Urinary bladder (tissue), 4 donors: ENCODE data around the gene GGT5. TPM values are rescaled to one million over a fixed set of nuclear protein-coding genes. Genes with fewer than 3 reads are reported as not detected.
"Not testable (repeated sequence)": the region's sequence is repeated elsewhere in the genome, so short reads cannot be mapped to it uniquely, and the experiment has no call there.

Experiments
- DNase-seq: peaks from one replicate; pipeline ENCODE4 v3.0.0-alpha.2; 2015; ENCODE audit errors: extremely low spot score
- H3K27ac ChIP-seq: one replicate; pipeline ENCODE4 v1.5.1; 2013; ENCODE audit warnings: low read depth, mild to moderate bottlenecking, moderate library complexity
- H3K36me3 ChIP-seq: one replicate; pipeline ENCODE4 v1.6.1; 2013; ENCODE audit warnings: mild to moderate bottlenecking, moderate library complexity; ENCODE audit not compliant: insufficient read depth
- H3K4me1 ChIP-seq: one replicate; pipeline ENCODE4 v1.6.1; 2013; ENCODE audit warnings: mild to moderate bottlenecking, moderate library complexity; ENCODE audit not compliant: insufficient read depth
- H3K4me3 ChIP-seq: one replicate; pipeline ENCODE4 v1.5.1; 2013; ENCODE audit warnings: low read depth, low read length
- WGBS: extraction: QIAGEN DNeasy Blood & Tissue Kit; methylation state at CpG from one replicate; pipeline ENCODE4 v1.1.7; 2013; 5-methylcytosine and 5-hydroxymethylcytosine counted together
- polyA plus RNA-seq: library from polyadenylated mRNA; stranded (reverse); fragments of 200-250 nt; gene quantifications from one replicate; pipeline ENCODE4 v1.2.3, GENCODE V29; 2013
- total RNA-seq: library from RNA; depleted of rRNA; stranded (reverse); fragments of >200 nt; gene quantifications from one replicate; pipeline ENCODE4 v1.2.3, GENCODE V29; 2014
- donor health status: healthy with polysubstance abuse.
- donor health status: healthy.

The GGT5 gene
- total and polyA plus RNA-seq, 2 donors, result 3.4 to 101 TPM

- H3K27ac ChIP-seq, H3K4me3 ChIP-seq, H3K4me1 ChIP-seq, DNase-seq, H3K36me3 ChIP-seq: not testable (repeated sequence)
- WGBS, result 92% methylated on average over 5 of the region's 6 CpGs
These were observed 33.2 kb downstream of the GGT5 start for GRCh38 chr22:24211716-24212115.

GRCh38 chr22:24210409-24210808, 34.5 kb downstream of the GGT5 start:
- not testable (repeated sequence) for DNase-seq, H3K4me3 ChIP-seq, H3K36me3 ChIP-seq, H3K4me1 ChIP-seq, H3K27ac ChIP-seq
- WGBS, result 94% methylated on average over 11 of the region's 11 CpGs

GRCh38 chr22:24209687-24210086, 35.2 kb downstream of the GGT5 start:
- no peak overlapping the region for H3K4me3 ChIP-seq
- no peak overlapping the region for H3K27ac ChIP-seq
- no peaks in the 10 kb centered on the region for H3K4me1 ChIP-seq
- no peak for DNase-seq
- WGBS, result 88% methylated on average over 4 of the region's 4 CpGs
- peaks cover 2% of the 10 kb centered on the region for H3K36me3 ChIP-seq

- Histone ChIP-seq H3K4me1 (no peaks in the 10 kb centered on the region), H3K4me3 (no peak overlapping the region), H3K36me3 (peaks cover 2% of the 10 kb centered on the region), H3K27ac (no peak overlapping the region)
- WGBS, result 83% methylated on average over 3 of the region's 3 CpGs
- no peak for DNase-seq
These were observed 35.9 kb downstream of the GGT5 start for GRCh38 chr22:24209016-24209415.

GRCh38 chr22:24208012-24208749, 36.7 kb downstream of the GGT5 start:
- peaks cover 2% of the 10 kb centered on the region for H3K36me3 ChIP-seq
- DNase-seq, result peak; percentile 61
- 16% methylated on average over 2 of the region's 2 CpGs for WGBS
- H3K4me1 ChIP-seq, result no peaks in the 10 kb centered on the region
- H3K27ac ChIP-seq, result peak overlapping the region; percentile 50
- no peak overlapping the region for H3K4me3 ChIP-seq

GRCh38 chr22:24207264-24208011, 37.4 kb downstream of the GGT5 start:
- Histone ChIP-seq H3K4me1 (no peaks in the 10 kb centered on the region), H3K27ac (peak overlapping the region; percentile 42), H3K36me3 (peaks cover 2% of the 10 kb centered on the region), H3K4me3 (no peak overlapping the region)
- no peak for DNase-seq
- WGBS, result 67% methylated on average over 8 of the region's 8 CpGs

- H3K27ac ChIP-seq, result peak overlapping the region; percentile 32
- not testable (repeated sequence) for H3K4me3 ChIP-seq, H3K4me1 ChIP-seq, H3K36me3 ChIP-seq, DNase-seq
- WGBS, result 83% methylated on average over 15 of the region's 15 CpGs
These were observed 38.2 kb downstream of the GGT5 start for GRCh38 chr22:24206460-24207263.

GRCh38 chr22:24205438-24206195, 39.3 kb downstream of the GGT5 start:
- Histone ChIP-seq H3K4me3 (no peak overlapping the region), H3K27ac (no peak overlapping the region), H3K36me3 (peaks cover 2% of the 10 kb centered on the region), H3K4me1 (no peaks in the 10 kb centered on the region)
- DNase-seq, result no peak
- 94% methylated on average over 8 of the region's 8 CpGs for WGBS

GRCh38 chr22:24203856-24204255, 41.0 kb downstream of the GGT5 start:
- not testable (repeated sequence) for H3K36me3 ChIP-seq, H3K4me3 ChIP-seq, H3K4me1 ChIP-seq, H3K27ac ChIP-seq, DNase-seq
- 78% methylated on average over 5 of the region's 5 CpGs for WGBS

GRCh38 chr22:24201681-24202614, 42.9 kb downstream of the GGT5 start:
- WGBS, result 86% methylated on average over 26 of the region's 26 CpGs
- Histone ChIP-seq H3K4me3 (no peak overlapping the region), H3K36me3 (peaks cover 2% of the 10 kb centered on the region), H3K27ac (no peak overlapping the region), H3K4me1 (no peaks in the 10 kb centered on the region)
- no peak for DNase-seq

- no peaks in the 10 kb centered on the region for H3K4me1 ChIP-seq
- no peaks in the 10 kb centered on the region for H3K36me3 ChIP-seq
- DNase-seq, result no peak
- no peak overlapping the region for H3K27ac ChIP-seq
- WGBS, result 82% methylated on average over 7 of the region's 7 CpGs
- no peak overlapping the region for H3K4me3 ChIP-seq
These were observed 44.2 kb downstream of the GGT5 start for GRCh38 chr22:24200619-24201212.

GRCh38 chr22:24198682-24199052, 46.2 kb downstream of the GGT5 start:
- 85% methylated on average over 6 of the region's 6 CpGs for WGBS
- no peaks in the 10 kb centered on the region for H3K4me1 ChIP-seq
- no peak overlapping the region for H3K4me3 ChIP-seq
- no peak overlapping the region for H3K27ac ChIP-seq
- no peaks in the 10 kb centered on the region for H3K36me3 ChIP-seq
- no peak for DNase-seq
